ENCODE data around the gene SLC38A6.

The SLC38A6 gene

DNA sequence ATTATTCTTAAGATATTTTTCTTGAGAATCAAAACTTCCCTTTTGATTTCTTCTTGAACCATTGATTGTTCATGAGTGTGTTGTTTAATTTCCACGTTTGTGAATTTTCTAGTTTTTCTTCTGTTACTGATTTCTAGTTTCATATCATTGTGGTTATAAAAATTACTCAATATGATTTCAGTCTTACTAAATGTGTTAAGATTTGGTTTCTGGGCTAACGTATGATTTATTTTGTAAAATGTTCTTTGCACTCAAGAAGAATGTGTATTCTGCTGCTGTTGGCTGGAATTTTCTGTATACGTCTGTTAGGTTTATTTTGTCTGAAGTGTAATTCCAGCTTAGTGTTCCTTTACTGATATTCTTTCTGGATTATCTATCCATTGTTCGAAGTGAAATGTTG, 24.8 kb upstream of the SLC38A6 start:
- no peak overlapping the region for H3K14ac ChIP-seq (ENCODE audit: low read length)

DNA sequence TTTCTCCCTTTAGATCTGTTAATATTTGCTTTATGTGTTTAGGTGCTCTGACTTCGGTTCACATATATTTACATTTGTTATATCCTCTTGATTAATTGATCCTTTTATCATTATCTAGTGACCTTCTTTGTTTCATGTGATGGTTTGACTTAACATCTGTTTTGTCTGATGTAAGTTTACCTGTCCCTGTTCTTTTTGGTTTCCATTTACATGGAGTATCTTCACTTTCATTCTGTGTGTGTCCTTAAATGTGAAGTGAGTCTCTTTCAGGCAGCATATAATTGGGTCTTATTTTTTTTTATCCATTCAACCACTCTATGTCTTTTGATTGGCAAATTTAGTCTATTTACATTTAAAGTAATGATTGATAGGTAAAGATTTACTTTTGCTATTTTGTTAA, 24.4 kb upstream of the SLC38A6 start:
- Histone ChIP-seq H2BK5ac (ENCODE audit: low read length) (no peak overlapping the region), H3K79me1 (ENCODE audit: low read depth, low read length) (no peaks in the 10 kb centered on the region), H3K18ac (ENCODE audit: low read length) (no peak overlapping the region), H3K27me3 (ENCODE audit: control insufficient read depth in 3 of 3, insufficient read depth in 3 of 3, low read depth in 1 of 3, low read length in 3 of 3) (no peaks in the 10 kb centered on the region), H2BK12ac (ENCODE audit: low read length) (no peak overlapping the region), H3K4me3 (ENCODE audit: low read length in 2 of 2) (no peak overlapping the region), H3K9ac (ENCODE audit: low read depth, low read length, poor library complexity) (no peak overlapping the region), H2BK15ac (ENCODE audit: low read length) (no peak overlapping the region), H4K8ac (ENCODE audit: low read depth, low read length) (no peak overlapping the region), H2BK120ac (ENCODE audit: low read depth, low read length) (no peak overlapping the region), H2AK5ac (ENCODE audit: low read depth, low read length) (no peak overlapping the region), H3K27ac (replicated peaks; ENCODE audit: low read length) (no peak overlapping the region), H3K4ac (ENCODE audit: low read length) (no peak overlapping the region), H3K36me3 (replicated peaks in 1 of 2; ENCODE audit: control insufficient read depth in 2 of 2, insufficient read depth in 2 of 2, low read length in 2 of 2) (no peaks in the 10 kb centered on the region), H3K9me3 (replicated peaks in 1 of 2; ENCODE audit: control insufficient read depth in 2 of 2, insufficient read depth in 1 of 2, low read depth in 1 of 2, low read length in 2 of 2) (peaks cover 2 to 29% of the 10 kb centered on the region in 2 donors), H3K14ac (ENCODE audit: low read length) (no peak overlapping the region), H3K4me1 (ENCODE audit: control insufficient read depth in 2 of 2, insufficient read depth in 1 of 2, low read depth in 1 of 2, low read length in 2 of 2) (no peaks in the 10 kb centered on the region), H3K4me2 (ENCODE audit: insufficient read depth, low read length, poor library complexity, severe bottlenecking) (no peak overlapping the region), H2AFZ (ENCODE audit: low read length) (no peak overlapping the region), H4K91ac (ENCODE audit: low read depth, low read length, poor library complexity) (no peak overlapping the region), H3K23ac (ENCODE audit: low read depth, low read length, poor library complexity) (no peak overlapping the region)
- no peak for DNase-seq (ENCODE audit: low spot score)
- no CpG with 5 or more reads among the region's 1 CpG for WGBS, 2 donors (ENCODE audit: extremely low coverage in 2 of 2, insufficient read length in 2 of 2, insufficient replicate concordance in 1 of 2)

More for the DNA sequence above, 24.8 kb upstream of the SLC38A6 start:
- Histone ChIP-seq H2AFZ (ENCODE audit: low read length) (no peak overlapping the region), H3K23ac (ENCODE audit: low read depth, low read length, poor library complexity) (no peak overlapping the region), H3K9me3 (replicated peaks in 1 of 2; ENCODE audit: control insufficient read depth in 2 of 2, insufficient read depth in 1 of 2, low read depth in 1 of 2, low read length in 2 of 2) (peaks cover 2 to 29% of the 10 kb centered on the region in 2 donors), H3K79me1 (ENCODE audit: low read depth, low read length) (no peaks in the 10 kb centered on the region), H3K4me3 (ENCODE audit: low read length in 2 of 2) (no peak overlapping the region), H4K8ac (ENCODE audit: low read depth, low read length) (no peak overlapping the region), H2BK5ac (ENCODE audit: low read length) (no peak overlapping the region), H3K36me3 (replicated peaks in 1 of 2; ENCODE audit: control insufficient read depth in 2 of 2, insufficient read depth in 2 of 2, low read length in 2 of 2) (no peaks in the 10 kb centered on the region), H3K4me1 (ENCODE audit: control insufficient read depth in 2 of 2, insufficient read depth in 1 of 2, low read depth in 1 of 2, low read length in 2 of 2) (no peaks in the 10 kb centered on the region), H2AK5ac (ENCODE audit: low read depth, low read length) (no peak overlapping the region), H2BK12ac (ENCODE audit: low read length) (no peak overlapping the region), H2BK15ac (ENCODE audit: low read length) (no peak overlapping the region), H4K91ac (ENCODE audit: low read depth, low read length, poor library complexity) (no peak overlapping the region), H3K4ac (ENCODE audit: low read length) (no peak overlapping the region), H3K4me2 (ENCODE audit: insufficient read depth, low read length, poor library complexity, severe bottlenecking) (no peak overlapping the region), H3K18ac (ENCODE audit: low read length) (no peak overlapping the region), H3K27ac (replicated peaks; ENCODE audit: low read length) (no peak overlapping the region), H3K9ac (ENCODE audit: low read depth, low read length, poor library complexity) (no peak overlapping the region), H3K27me3 (ENCODE audit: control insufficient read depth in 3 of 3, insufficient read depth in 3 of 3, low read depth in 1 of 3, low read length in 3 of 3) (no peaks in the 10 kb centered on the region), H2BK120ac (ENCODE audit: low read depth, low read length) (no peak overlapping the region)
- no peak for DNase-seq (ENCODE audit: low spot score)
- WGBS, 2 donors (ENCODE audit: extremely low coverage in 2 of 2, insufficient read length in 2 of 2, insufficient replicate concordance in 1 of 2), result no CpG with 5 or more reads among the region's 4 CpGs

DNA sequence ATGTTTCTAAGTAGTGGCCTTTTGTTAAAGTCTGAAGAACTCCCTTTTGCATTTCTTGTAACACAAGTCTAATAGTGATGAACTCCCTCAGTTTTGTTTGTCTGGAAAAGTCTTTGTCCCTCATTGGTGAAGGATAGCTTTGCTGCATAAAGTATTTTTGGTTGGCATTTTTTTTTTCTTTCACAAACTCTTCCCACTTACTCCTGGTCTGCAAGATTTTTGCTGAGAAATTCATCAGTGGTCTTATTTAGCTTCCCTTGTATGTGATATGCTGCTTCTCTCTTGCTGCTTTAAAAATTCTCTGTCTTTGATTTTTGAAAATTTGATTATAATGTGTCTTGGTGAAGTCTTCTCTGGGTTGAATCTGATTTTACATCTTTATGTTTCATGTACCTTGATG, 22.9 kb upstream of the SLC38A6 start:
- peaks cover 2 to 28% of the 10 kb centered on the region in 2 donors for H3K9me3 ChIP-seq (replicated peaks in 1 of 2; ENCODE audit: control insufficient read depth in 2 of 2, insufficient read depth in 1 of 2, low read depth in 1 of 2, low read length in 2 of 2)
- DNase-seq (ENCODE audit: low spot score), result no peak
- H2BK12ac ChIP-seq (ENCODE audit: low read length), result no peak overlapping the region
- no peak overlapping the region for H3K9ac ChIP-seq (ENCODE audit: low read depth, low read length, poor library complexity)
- H2BK120ac ChIP-seq (ENCODE audit: low read depth, low read length), result no peak overlapping the region
- no peak overlapping the region for H2AK5ac ChIP-seq (ENCODE audit: low read depth, low read length)
- no peak overlapping the region for H4K8ac ChIP-seq (ENCODE audit: low read depth, low read length)
- H4K91ac ChIP-seq (ENCODE audit: low read depth, low read length, poor library complexity), result no peak overlapping the region
- H3K4me3 ChIP-seq (ENCODE audit: low read length in 2 of 2), result no peak overlapping the region
- no peak overlapping the region for H3K4me2 ChIP-seq (ENCODE audit: insufficient read depth, low read length, poor library complexity, severe bottlenecking)
- no peak overlapping the region for H3K4ac ChIP-seq (ENCODE audit: low read length)
- no peaks in the 10 kb centered on the region for H3K27me3 ChIP-seq (ENCODE audit: control insufficient read depth in 3 of 3, insufficient read depth in 3 of 3, low read depth in 1 of 3, low read length in 3 of 3)
- H2BK5ac ChIP-seq (ENCODE audit: low read length), result no peak overlapping the region
- H3K36me3 ChIP-seq (replicated peaks in 1 of 2; ENCODE audit: control insufficient read depth in 2 of 2, insufficient read depth in 2 of 2, low read length in 2 of 2), result no peaks in the 10 kb centered on the region
- H3K23ac ChIP-seq (ENCODE audit: low read depth, low read length, poor library complexity), result no peak overlapping the region
- no peak overlapping the region for H3K14ac ChIP-seq (ENCODE audit: low read length)
- H2BK15ac ChIP-seq (ENCODE audit: low read length), result no peak overlapping the region
- no peak overlapping the region for H3K27ac ChIP-seq (replicated peaks; ENCODE audit: low read length)
- no peaks in the 10 kb centered on the region for H3K79me1 ChIP-seq (ENCODE audit: low read depth, low read length)
- H2AFZ ChIP-seq (ENCODE audit: low read length), result no peak overlapping the region
- no peak overlapping the region for H3K18ac ChIP-seq (ENCODE audit: low read length)
- H3K4me1 ChIP-seq (ENCODE audit: control insufficient read depth in 2 of 2, insufficient read depth in 1 of 2, low read depth in 1 of 2, low read length in 2 of 2), result no peaks in the 10 kb centered on the region

DNA sequence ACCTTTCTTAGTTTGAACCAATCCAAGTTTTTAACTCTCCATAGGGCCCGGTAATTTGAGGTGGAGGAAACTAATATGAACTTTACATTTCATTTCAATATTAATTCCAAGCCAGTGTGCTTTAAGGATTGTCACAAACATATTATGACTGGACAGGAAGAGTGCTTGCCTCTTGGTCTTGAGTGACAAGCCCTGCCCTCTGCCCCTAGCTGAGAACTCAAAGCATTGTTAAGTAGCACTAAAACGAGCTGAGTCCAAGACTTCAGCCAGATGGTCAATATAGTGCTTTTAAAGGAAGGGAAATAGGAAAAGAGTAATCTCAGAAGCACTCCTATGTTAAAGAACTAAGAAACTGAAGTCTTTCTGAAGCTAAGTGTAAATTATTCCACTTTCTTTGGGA, 17.3 kb upstream of the SLC38A6 start:
- Histone ChIP-seq H3K23ac (ENCODE audit: low read depth, low read length, poor library complexity) (no peak overlapping the region), H2AK5ac (ENCODE audit: low read depth, low read length) (no peak overlapping the region), H3K18ac (ENCODE audit: low read length) (no peak overlapping the region), H3K14ac (ENCODE audit: low read length) (no peak overlapping the region), H3K4me2 (ENCODE audit: insufficient read depth, low read length, poor library complexity, severe bottlenecking) (no peak overlapping the region), H3K79me1 (ENCODE audit: low read depth, low read length) (no peaks in the 10 kb centered on the region), H3K9ac (ENCODE audit: low read depth, low read length, poor library complexity) (no peak overlapping the region), H3K4me1 (ENCODE audit: control insufficient read depth in 2 of 2, insufficient read depth in 1 of 2, low read depth in 1 of 2, low read length in 2 of 2) (peaks cover 0 to 6% of the 10 kb centered on the region in 2 donors), H2AFZ (ENCODE audit: low read length) (no peak overlapping the region), H2BK5ac (ENCODE audit: low read length) (no peak overlapping the region), H2BK15ac (ENCODE audit: low read length) (no peak overlapping the region), H3K4me3 (ENCODE audit: low read length in 2 of 2) (no peak overlapping the region), H2BK120ac (ENCODE audit: low read depth, low read length) (no peak overlapping the region), H3K9me3 (replicated peaks in 1 of 2; ENCODE audit: control insufficient read depth in 2 of 2, insufficient read depth in 1 of 2, low read depth in 1 of 2, low read length in 2 of 2) (peaks cover 0 to 4% of the 10 kb centered on the region in 2 donors), H3K4ac (ENCODE audit: low read length) (no peak overlapping the region), H3K27ac (replicated peaks; ENCODE audit: low read length) (no peak overlapping the region), H4K8ac (ENCODE audit: low read depth, low read length) (no peak overlapping the region), H3K36me3 (replicated peaks in 1 of 2; ENCODE audit: control insufficient read depth in 2 of 2, insufficient read depth in 2 of 2, low read length in 2 of 2) (peaks cover 0 to 3% of the 10 kb centered on the region in 2 donors), H3K27me3 (ENCODE audit: control insufficient read depth in 3 of 3, insufficient read depth in 3 of 3, low read depth in 1 of 3, low read length in 3 of 3) (no peaks in the 10 kb centered on the region), H2BK12ac (ENCODE audit: low read length) (no peak overlapping the region), H4K91ac (ENCODE audit: low read depth, low read length, poor library complexity) (no peak overlapping the region)
- no CpG with 5 or more reads among the region's 2 CpGs for WGBS, 2 donors (ENCODE audit: extremely low coverage in 2 of 2, insufficient read length in 2 of 2, insufficient replicate concordance in 1 of 2)
- no peak for DNase-seq (ENCODE audit: low spot score)
